GM12878 (cell line): ENCODE data around the gene PHKA1.

ENCODE experiments used
- ASH2L ChIP-seq: fragments of 300-600, 200-600 bp; sonication (generic); IDR thresholded peaks from 2 replicates; pipeline ENCODE4 v1.6.1; 2017; ENCODE audit warnings: low read depth, mild to moderate bottlenecking, borderline replicate concordance
- ATF7 ChIP-seq: fragments of 450-650 bp; IDR thresholded peaks from 2 replicates; pipeline ENCODE4 v1.6.1; 2016; ENCODE audit warnings: low read depth, mild to moderate bottlenecking
- KAT2A ChIP-seq: conservative IDR thresholded peaks from 2 replicates; pipeline ENCODE4 v1.6.1; 2011; ENCODE audit warnings: low read depth, low read length; ENCODE audit not compliant: control insufficient read depth
- MYC ChIP-seq: IDR thresholded peaks from 2 replicates; pipeline ENCODE4 v1.6.1; 2011; ENCODE audit warnings: mild to moderate bottlenecking, low read length, moderate library complexity, inconsistent platforms; ENCODE audit not compliant: insufficient read depth, insufficient replicate concordance, insufficient read length, severe bottlenecking
- POLR2A ChIP-seq: IDR thresholded peaks from 2 replicates; pipeline ENCODE4 v1.6.1; 2011; ENCODE audit warnings: low read depth, mild to moderate bottlenecking, low read length
- POLR2AphosphoS5 ChIP-seq: IDR thresholded peaks from 2 replicates; pipeline ENCODE4 v1.6.1; 2011; ENCODE audit warnings: mild to moderate bottlenecking, low read length, inconsistent platforms
- RFX5 ChIP-seq: IDR thresholded peaks from 2 replicates; pipeline ENCODE4 v1.6.1; 2011; ENCODE audit warnings: low read depth, low read length, improper control_type of control experiment
- STAT3 ChIP-seq: IDR thresholded peaks from 2 replicates; pipeline ENCODE4 v1.6.1; 2011; ENCODE audit warnings: low read depth, low read length, improper control_type of control experiment
- TAF1 ChIP-seq: IDR thresholded peaks from 2 replicates; pipeline ENCODE4 v1.6.1; 2011; ENCODE audit warnings: mild to moderate bottlenecking, low read depth, low read length, borderline replicate concordance
- ZNF207 ChIP-seq: fragments of 450-650 bp; IDR thresholded peaks from 2 replicates; pipeline ENCODE4 v1.6.1; 2014; ENCODE audit warnings: antibody characterized with exemption, mild to moderate bottlenecking, borderline replicate concordance
- TF ChIP-seq, protein P1 (sequence below), 3 experiments: IDR thresholded peaks in 2 of 3; conservative IDR thresholded peaks in 1 of 3; 2 replicates each; pipeline ENCODE4 v1.5.1; 2011; ENCODE audit warnings: low read depth in 3 of 3, low read length in 3 of 3, mild to moderate bottlenecking in 3 of 3, control low read depth in 2 of 3, moderate library complexity in 2 of 3, inconsistent platforms in 1 of 3, mixed read lengths in 1 of 3; ENCODE audit not compliant: control insufficient read depth in 2 of 3, insufficient read depth in 1 of 3; ENCODE audit errors: extremely low read depth in 1 of 3
- TF ChIP-seq, protein P2 (sequence below): fragments of 150-350 bp; IDR thresholded peaks from 2 replicates; pipeline ENCODE4 v1.6.1; 2016; ENCODE audit warnings: low read depth, low read length
- TF ChIP-seq, protein P3 (sequence below): fragments of 450-650 bp; IDR thresholded peaks from 2 replicates; pipeline ENCODE4 v1.6.1; 2017; ENCODE audit warnings: mild to moderate bottlenecking

DNA sequence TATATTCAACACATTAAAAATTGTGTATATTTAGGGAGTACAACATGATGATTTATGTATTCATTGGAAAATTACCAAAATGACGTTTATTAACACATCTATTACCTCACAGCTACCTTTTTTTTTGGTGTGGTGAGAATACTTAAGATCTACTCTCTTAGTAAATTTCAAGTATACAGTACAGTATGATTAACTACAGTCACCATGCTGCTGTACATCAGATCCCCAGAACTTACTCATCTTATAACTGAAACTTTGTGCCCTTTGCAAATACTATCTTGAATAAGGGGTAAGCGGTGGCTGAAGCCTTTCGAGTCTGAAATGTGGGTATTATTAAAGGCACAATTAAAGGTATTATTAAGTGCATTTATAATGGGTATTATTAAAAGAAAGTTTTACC lies 976 bp downstream of the PHKA1 start:
- TF ChIP-seq, protein P1, sequence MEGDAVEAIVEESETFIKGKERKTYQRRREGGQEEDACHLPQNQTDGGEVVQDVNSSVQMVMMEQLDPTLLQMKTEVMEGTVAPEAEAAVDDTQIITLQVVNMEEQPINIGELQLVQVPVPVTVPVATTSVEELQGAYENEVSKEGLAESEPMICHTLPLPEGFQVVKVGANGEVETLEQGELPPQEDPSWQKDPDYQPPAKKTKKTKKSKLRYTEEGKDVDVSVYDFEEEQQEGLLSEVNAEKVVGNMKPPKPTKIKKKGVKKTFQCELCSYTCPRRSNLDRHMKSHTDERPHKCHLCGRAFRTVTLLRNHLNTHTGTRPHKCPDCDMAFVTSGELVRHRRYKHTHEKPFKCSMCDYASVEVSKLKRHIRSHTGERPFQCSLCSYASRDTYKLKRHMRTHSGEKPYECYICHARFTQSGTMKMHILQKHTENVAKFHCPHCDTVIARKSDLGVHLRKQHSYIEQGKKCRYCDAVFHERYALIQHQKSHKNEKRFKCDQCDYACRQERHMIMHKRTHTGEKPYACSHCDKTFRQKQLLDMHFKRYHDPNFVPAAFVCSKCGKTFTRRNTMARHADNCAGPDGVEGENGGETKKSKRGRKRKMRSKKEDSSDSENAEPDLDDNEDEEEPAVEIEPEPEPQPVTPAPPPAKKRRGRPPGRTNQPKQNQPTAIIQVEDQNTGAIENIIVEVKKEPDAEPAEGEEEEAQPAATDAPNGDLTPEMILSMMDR (IDR thresholded peaks at IDR 0.05 in 2 of 3, conservative IDR thresholded peaks at IDR 0.05 in 1 of 3; ENCODE audit: control insufficient read depth in 2 of 3, extremely low read depth in 1 of 3, insufficient read depth in 1 of 3, low read depth in 3 of 3, low read length in 3 of 3), result no peak
- TF ChIP-seq ASH2L (no peak), POLR2AphosphoS5 (no peak), RFX5 (no peak), ZNF207 (no peak), STAT3 (no peak), ATF7 (no peak), POLR2A (no peak), TAF1 (no peak), MYC (no peak), KAT2A (no peak)
- TF ChIP-seq, protein P2, sequence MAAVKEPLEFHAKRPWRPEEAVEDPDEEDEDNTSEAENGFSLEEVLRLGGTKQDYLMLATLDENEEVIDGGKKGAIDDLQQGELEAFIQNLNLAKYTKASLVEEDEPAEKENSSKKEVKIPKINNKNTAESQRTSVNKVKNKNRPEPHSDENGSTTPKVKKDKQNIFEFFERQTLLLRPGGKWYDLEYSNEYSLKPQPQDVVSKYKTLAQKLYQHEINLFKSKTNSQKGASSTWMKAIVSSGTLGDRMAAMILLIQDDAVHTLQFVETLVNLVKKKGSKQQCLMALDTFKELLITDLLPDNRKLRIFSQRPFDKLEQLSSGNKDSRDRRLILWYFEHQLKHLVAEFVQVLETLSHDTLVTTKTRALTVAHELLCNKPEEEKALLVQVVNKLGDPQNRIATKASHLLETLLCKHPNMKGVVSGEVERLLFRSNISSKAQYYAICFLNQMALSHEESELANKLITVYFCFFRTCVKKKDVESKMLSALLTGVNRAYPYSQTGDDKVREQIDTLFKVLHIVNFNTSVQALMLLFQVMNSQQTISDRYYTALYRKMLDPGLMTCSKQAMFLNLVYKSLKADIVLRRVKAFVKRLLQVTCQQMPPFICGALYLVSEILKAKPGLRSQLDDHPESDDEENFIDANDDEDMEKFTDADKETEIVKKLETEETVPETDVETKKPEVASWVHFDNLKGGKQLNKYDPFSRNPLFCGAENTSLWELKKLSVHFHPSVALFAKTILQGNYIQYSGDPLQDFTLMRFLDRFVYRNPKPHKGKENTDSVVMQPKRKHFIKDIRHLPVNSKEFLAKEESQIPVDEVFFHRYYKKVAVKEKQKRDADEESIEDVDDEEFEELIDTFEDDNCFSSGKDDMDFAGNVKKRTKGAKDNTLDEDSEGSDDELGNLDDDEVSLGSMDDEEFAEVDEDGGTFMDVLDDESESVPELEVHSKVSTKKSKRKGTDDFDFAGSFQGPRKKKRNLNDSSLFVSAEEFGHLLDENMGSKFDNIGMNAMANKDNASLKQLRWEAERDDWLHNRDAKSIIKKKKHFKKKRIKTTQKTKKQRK, result no peak
- TF ChIP-seq, protein P3, sequence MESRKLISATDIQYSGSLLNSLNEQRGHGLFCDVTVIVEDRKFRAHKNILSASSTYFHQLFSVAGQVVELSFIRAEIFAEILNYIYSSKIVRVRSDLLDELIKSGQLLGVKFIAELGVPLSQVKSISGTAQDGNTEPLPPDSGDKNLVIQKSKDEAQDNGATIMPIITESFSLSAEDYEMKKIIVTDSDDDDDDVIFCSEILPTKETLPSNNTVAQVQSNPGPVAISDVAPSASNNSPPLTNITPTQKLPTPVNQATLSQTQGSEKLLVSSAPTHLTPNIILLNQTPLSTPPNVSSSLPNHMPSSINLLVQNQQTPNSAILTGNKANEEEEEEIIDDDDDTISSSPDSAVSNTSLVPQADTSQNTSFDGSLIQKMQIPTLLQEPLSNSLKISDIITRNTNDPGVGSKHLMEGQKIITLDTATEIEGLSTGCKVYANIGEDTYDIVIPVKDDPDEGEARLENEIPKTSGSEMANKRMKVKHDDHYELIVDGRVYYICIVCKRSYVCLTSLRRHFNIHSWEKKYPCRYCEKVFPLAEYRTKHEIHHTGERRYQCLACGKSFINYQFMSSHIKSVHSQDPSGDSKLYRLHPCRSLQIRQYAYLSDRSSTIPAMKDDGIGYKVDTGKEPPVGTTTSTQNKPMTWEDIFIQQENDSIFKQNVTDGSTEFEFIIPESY, result no peak
